ENCODE results near the gene CCDC112. TPM values are rescaled to one million over a fixed set of nuclear protein-coding genes. Genes with fewer than 3 reads are reported as not detected.

Gene CCDC112
- polyA plus RNA-seq, 2 of the 4 experiments (the other 2 are of a cell fraction): 5.8 to 8.6 TPM

GRCh38 chr5:115308815-115309214 lies 12.4 kb upstream of the CCDC112 start (continued):
- TF ChIP-seq HMGXB4 (CRISPR knock-in tag; IDR thresholded peaks at IDR 0.05; ENCODE audit: borderline replicate concordance): no peak
- TF ChIP-seq NR3C1 (IDR thresholded peaks at IDR 0.05): no peak
- no peak for TF ChIP-seq CBX8 (IDR thresholded peaks at IDR 0.05)
- TF ChIP-seq FOSB (CRISPR knock-in tag; IDR thresholded peaks at IDR 0.05): no peak

GRCh38 chr5:115306011-115306536 lies 9.6 kb upstream of the CCDC112 start:
- CTCF ChIA-PET: interaction anchor here (0.6 to 9.5 kb wide), 5 partner anchors 259 to 544 kb away, joined by 3 to 156 read pairs (median 4); no protein-coding TSS in a partner anchor
- FAIRE-seq: no peak

GRCh38 chr5:115304496-115304895 lies 8.0 kb upstream of the CCDC112 start:
- no peak overlapping the region for H3K27ac ChIP-seq
- 0 out of 3 replicates have a peak, but pooled peaks cover 3% of the 10 kb centered on the region for H3K4me1 ChIP-seq
- no peak for FAIRE-seq
- WGBS (ENCODE audit: missing lambda C conversion rate): 85% methylated on average over 1 of the region's 1 CpG
- no peak for DNase-seq (ENCODE audit: low read depth in 1 of 2, low spot score in 1 of 2)
- ChIA-PET CTCF (interaction anchor here (9.5 kb wide), 1 partner anchor 272 kb away, joined by 156 read pairs; no protein-coding TSS in a partner anchor), POLR2A (no interaction called here)
- no peak overlapping the region for H3K4me2 ChIP-seq
- H3K4me3 ChIP-seq: no peak overlapping the region
- ATAC-seq: no peak
- H3K9me3 ChIP-seq: no peaks in the 10 kb centered on the region
- TF ChIP-seq BCL3 (IDR thresholded peaks at IDR 0.05) (no peak), MAFK (IDR thresholded peaks at IDR 0.05; ENCODE audit: partially characterized antibody) (peak; percentile 26)

More at GRCh38 chr5:115306011-115306536, 9.6 kb upstream of the CCDC112 start:
- no peak for TF ChIP-seq JUN (IDR thresholded peaks at IDR 0.05)
- ATAC-seq (no peak), DNase-seq (ENCODE audit: low read depth in 1 of 2, low spot score in 1 of 2) (no peak)
- Histone ChIP-seq H3K9me3 (no peaks in the 10 kb centered on the region), H3K4me1 (no peaks in the 10 kb centered on the region), H3K4me2 (no peak overlapping the region), H3K27ac (no peak overlapping the region), H3K4me3 (no peak overlapping the region)
- WGBS (ENCODE audit: missing lambda C conversion rate): 85% methylated on average over 1 of the region's 1 CpG
- POLR2A ChIA-PET: no interaction called here

GRCh38 chr5:115298811-115299210 lies 2.4 kb upstream of the CCDC112 start:
- CTCF ChIA-PET: no interaction called here
- WGBS (ENCODE audit: missing lambda C conversion rate): 70% methylated on average over 1 of the region's 1 CpG
- FAIRE-seq (no peak), DNase-seq (ENCODE audit: low read depth in 1 of 2, low spot score in 1 of 2) (peak in 1 of 2 experiments; percentile 2), ATAC-seq (0 out of 6 replicates have a peak, but pooled peaks of 1 of the 2 experiments have one; percentile 11)
- TF ChIP-seq PHF8 (IDR thresholded peaks at IDR 0.05; ENCODE audit: borderline replicate concordance, low read depth): no peak
- TF ChIP-seq CTCF (IDR thresholded peaks at IDR 0.05): no peak
- no peak for TF ChIP-seq CHD4 (IDR thresholded peaks at IDR 0.05; ENCODE audit: borderline replicate concordance)
- no peak for TF ChIP-seq PBX3 (IDR thresholded peaks at IDR 0.05)
- TF ChIP-seq CBX8 (IDR thresholded peaks at IDR 0.05): no peak
- TF ChIP-seq HOXA7 (CRISPR knock-in tag; IDR thresholded peaks at IDR 0.05): no peak
- no peak for TF ChIP-seq MAFK (IDR thresholded peaks at IDR 0.05; ENCODE audit: partially characterized antibody)
- TF ChIP-seq HEYL (CRISPR knock-in tag; IDR thresholded peaks at IDR 0.05): no peak
- TF ChIP-seq FOSB (CRISPR knock-in tag; IDR thresholded peaks at IDR 0.05): no peak
- TF ChIP-seq EHMT2 (IDR thresholded peaks at IDR 0.05; ENCODE audit: low read depth): no peak
- no peak for TF ChIP-seq NR3C1 (IDR thresholded peaks at IDR 0.05)
- no peak for TF ChIP-seq RFX5 (IDR thresholded peaks at IDR 0.05)
- H3K9me3 ChIP-seq: no peaks in the 10 kb centered on the region
- POLR2A ChIA-PET: no interaction called here
- H3K4me2 ChIP-seq: no peak overlapping the region
- no peak overlapping the region for H3K4me3 ChIP-seq
- H3K4me1 ChIP-seq: peaks cover 10% of the 10 kb centered on the region
- H3K27ac ChIP-seq: no peak overlapping the region

Data from A549 (cell line).